HG03066 (cell line): ENCODE results near the gene CALML3.
"Not testable (repeated sequence)": the region's sequence is repeated elsewhere in the genome, so short reads cannot be mapped to it uniquely, and the experiment has no call there.

ENCODE experiments used
- ATAC-seq: cut with Tn5 transposase; IDR thresholded peaks from one replicate; pipeline ENCODE4 v1.9.1; 2021; ENCODE audit warnings: low read depth; ENCODE audit not compliant: unreplicated experiment

The CALML3 gene

GRCh38 chr10:5552376-5553321, 27.9 kb downstream of the CALML3 start:
- ATAC-seq: no peak

DNA sequence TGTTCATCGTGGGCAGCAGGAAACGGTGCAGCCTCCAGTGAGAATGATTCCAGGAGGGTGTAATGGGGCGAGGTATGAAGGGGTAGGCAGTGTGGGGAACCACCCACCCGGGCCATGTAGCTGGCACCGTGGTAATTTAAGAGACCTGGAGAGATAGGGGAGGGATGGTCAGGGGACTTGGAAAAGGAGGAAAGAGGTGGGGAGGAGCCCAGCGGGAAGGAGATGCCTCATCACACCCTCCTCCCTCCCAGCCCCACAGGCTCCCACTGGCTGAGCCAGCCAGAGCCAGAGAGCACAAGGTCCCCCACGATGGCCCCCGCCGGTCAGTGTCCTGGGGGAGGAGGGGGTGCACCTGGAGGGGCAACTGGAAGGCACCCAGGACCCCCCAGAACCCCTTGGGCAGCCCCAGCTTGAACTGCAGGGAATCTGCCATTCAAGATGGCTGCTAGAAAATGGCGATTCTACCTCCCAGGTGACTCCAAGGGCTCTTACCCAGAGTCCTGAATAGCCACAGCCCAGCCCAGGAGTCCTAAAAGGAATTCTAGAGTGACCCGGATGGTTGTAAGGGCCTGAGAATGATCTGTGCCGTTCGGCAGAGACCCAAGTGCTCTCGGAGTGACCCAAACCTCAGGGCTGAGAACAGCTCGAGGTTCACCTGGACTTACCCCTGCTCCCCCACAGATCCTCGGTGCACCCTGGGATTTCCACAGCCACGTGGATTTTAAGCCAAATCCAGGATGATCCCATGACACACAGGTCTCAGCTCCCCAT, 28.8 kb downstream of the CALML3 start:
- ATAC-seq: no peak

- ATAC-seq: no peak
Measured at GRCh38 chr10:5555021-5555510, 30.3 kb downstream of the CALML3 start.

DNA sequence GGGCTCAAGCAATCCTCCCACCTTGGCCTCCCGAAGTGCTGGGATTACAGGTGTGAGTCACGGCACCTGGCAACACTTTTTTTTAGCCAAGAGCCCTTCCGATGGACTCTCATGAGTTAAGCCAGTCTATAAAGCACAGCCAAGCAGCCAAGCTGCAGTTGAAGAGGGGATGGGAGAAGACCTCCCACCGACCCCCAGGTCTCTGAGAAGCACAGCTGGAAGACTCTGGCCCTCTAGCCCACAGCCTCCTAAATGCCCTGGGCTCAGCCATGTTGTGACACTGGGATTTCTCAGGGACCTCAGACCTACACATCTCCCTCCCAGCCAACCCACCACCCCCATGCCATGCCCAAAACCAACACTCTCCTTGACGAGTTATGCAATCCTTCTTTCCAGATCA, 31.1 kb downstream of the CALML3 start:
- ATAC-seq: no peak

DNA sequence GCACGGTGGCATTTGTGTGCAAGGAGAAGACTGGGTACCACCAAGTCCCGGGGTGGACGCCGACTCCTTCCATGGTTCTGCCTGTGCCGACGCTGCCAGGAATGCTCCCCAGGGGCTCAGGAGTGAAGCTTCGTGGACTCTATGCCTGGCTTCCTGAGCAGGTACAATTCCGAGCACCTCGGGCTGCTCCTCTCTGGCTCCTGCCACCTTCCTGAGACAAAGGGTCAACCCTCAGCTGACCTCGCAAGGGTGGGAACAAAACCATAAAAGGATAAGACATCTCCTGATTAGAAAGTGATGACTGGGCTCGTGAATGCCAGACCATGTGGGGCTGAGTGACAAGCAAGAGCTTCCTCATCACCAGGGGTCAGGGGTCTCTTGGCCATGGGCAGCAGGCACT, 31.8 kb downstream of the CALML3 start:
- no peak for ATAC-seq

- ATAC-seq: no peak
Measured at GRCh38 chr10:5557040-5557721, 32.4 kb downstream of the CALML3 start.

GRCh38 chr10:5557799-5558771, 33.3 kb downstream of the CALML3 start:
- no peak for ATAC-seq

GRCh38 chr10:5559022-5559421, 34.3 kb downstream of the CALML3 start:
- not testable (repeated sequence) for ATAC-seq

DNA sequence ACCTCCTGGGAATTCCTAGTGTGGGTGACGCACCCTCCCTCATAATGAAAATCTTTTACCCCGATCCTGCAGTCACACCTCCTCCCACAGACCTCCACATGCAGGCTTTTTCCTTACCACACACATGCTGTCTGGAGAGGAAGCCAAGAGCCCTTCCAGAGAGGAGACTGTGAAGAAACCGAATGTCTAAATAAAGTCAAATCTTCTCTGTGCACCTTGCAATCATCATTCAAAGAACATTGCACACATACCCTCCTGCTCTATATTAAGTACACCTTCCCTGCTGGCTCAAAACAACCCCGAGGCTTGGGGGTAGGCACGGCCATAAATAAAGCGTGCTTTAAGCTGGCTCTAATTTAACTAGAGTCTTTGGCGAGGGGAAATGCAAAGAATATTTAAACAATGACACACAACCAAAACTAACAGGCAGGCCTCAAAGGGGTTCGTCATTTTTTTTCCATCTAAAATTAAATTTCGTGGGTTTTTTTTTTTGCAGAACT, 34.9 kb downstream of the CALML3 start:
- ATAC-seq: no peak

DNA sequence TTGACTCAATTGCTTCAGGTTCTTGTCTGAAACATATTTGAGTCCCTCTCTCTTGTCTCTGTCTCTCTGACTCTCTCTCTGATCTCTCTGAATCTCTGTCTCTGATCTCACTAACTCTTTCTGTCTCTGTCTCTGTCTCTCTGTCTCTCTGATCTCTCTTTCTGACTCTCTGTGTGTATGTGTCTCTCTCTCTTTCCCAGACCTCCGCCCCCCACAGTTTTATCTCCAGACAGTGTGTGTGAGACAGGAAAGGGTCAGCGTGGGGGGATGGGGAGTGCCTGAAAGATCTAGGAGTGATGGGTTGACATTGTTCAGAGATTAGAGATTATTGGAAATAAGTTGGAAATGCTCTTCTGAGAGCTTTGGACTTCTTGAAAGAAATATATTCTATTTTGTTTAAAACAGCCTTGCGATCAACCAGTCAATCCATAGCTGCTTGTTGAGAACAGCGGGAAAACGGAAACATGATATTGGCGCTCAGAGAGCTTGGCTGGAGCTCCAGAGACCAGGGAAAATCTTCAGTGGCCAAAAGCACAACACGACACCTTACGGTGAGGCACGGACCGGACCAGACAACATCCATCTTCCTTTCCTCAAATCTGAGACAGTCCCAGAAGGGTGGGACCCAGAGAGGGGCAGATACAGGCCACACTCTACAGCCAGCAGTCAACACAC, 35.5 kb downstream of the CALML3 start:
- ATAC-seq: no peak

DNA sequence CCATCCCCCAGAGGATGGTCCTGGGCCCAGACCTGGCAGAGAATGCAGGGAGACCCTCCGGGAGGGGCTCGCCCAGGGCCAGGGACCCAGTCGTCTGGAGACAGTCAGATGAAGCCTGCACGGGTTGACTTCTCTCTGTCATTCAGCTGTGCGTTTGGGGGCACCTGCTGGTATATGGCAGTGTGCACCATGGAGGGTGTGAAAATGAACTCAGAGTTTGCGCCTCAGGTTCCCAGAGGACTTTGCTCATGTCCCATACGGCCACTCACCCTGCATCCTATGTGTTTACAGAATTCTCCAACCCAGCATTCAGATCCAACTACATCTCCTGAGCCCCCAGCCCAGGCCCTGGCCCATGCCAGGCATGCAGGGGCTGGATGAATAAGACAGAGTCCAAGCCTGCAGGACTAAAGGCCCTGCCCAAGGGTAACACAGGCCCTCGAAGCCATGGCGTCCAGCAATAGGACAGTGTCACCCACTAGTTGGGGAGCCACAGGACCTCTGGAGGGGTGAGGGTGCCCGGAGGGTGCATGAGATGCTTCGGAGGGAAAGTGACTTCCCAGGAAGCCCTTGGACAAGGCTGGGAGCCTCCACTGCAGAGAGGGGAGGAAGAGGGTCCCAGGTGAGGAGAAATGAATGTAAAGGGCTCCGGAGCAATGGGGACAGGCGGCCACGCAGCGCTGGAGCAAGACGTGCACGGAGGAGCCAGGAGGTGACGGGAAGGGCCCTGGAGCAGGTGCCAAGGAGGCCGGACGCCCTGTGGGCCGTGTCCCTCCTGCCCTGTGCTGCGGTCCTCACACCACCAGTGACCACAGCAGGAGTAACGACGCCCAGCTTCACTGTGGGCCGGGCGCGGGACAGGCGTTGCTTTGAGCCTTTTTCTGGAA, 36.3 kb downstream of the CALML3 start:
- no peak for ATAC-seq

GRCh38 chr10:5561704-5562645, 37.2 kb downstream of the CALML3 start:
- no peak for ATAC-seq

GRCh38 chr10:5563321-5563961, 38.7 kb downstream of the CALML3 start:
- no peak for ATAC-seq

GRCh38 chr10:5563991-5564536, 39.3 kb downstream of the CALML3 start:
- no peak for ATAC-seq

DNA sequence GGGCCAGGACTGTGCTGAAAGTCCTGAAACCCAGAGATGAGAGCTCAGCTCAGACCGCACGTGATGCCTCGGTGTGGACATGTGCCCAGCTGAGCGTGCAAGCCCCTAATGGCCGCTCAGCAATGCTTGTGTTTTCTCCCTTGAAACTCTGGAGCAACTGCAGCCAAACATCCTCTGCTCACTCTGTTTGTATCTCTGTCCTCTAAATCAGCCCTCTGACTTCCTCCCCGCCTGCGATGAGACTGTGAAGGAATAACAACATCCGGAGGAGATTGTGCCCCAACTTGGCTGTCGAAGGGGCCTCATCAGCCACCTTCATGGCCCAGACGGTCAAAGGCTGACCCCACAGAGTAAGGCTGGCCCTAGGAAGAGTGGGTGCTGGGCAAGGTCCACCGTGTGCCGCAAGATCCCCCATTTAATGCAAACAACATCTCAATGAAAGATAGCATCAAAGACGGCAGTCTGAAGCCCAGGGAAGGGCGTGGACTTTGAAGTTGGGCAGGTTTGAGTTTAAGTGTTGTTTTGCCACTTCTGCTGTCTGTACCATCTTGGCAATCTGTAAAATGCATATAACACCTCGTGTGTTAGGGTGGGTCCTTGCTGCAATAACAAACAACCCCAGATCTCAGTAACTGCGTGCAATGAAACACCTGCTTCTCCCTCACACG, 39.9 kb downstream of the CALML3 start:
- no peak for ATAC-seq

- no peak for ATAC-seq
Measured at GRCh38 chr10:5565205-5565545, 40.4 kb downstream of the CALML3 start.
